IPS DF 19.7 (cell line): ENCODE measurements around the gene CHD9NB.

ENCODE experiments used
- DNase-seq: peaks from one replicate; pipeline ENCODE4 v3.0.0-alpha.2; 2013; ENCODE audit warnings: low read depth, low spot score

The CHD9NB gene

GRCh38 chr16:53031323-53031942 lies 21.3 kb downstream of the CHD9NB start:
- peak; percentile 68 for DNase-seq

- no peak for DNase-seq
Observed at GRCh38 chr16:53029971-53030370, 22.7 kb downstream of the CHD9NB start.

- DNase-seq, result no peak
Observed at GRCh38 chr16:53024045-53024444, 28.7 kb downstream of the CHD9NB start.

GRCh38 chr16:53022374-53022773 lies 30.3 kb downstream of the CHD9NB start:
- peak; percentile 45 for DNase-seq

GRCh38 chr16:53018834-53019416 lies 33.8 kb downstream of the CHD9NB start:
- DNase-seq, result no peak

GRCh38 chr16:53014287-53014686 lies 38.4 kb downstream of the CHD9NB start:
- no peak for DNase-seq

- no peak for DNase-seq
Observed at GRCh38 chr16:53007095-53007494, 45.6 kb downstream of the CHD9NB start.

GRCh38 chr16:52997922-52998321 lies 54.8 kb downstream of the CHD9NB start:
- DNase-seq, result no peak

GRCh38 chr16:52994942-52995341 lies 57.8 kb downstream of the CHD9NB start:
- DNase-seq, result no peak

- DNase-seq, result no peak
Observed at GRCh38 chr16:52993179-52993578, 59.5 kb downstream of the CHD9NB start.

- no peak for DNase-seq
Observed at GRCh38 chr16:52991572-52991971, 61.1 kb downstream of the CHD9NB start.
